HG02885 (cell line): ENCODE results near the gene POC1A.
"Not testable (repeated sequence)": the region's sequence is repeated elsewhere in the genome, so short reads cannot be mapped to it uniquely, and the experiment has no call there.

ENCODE experiments used
- ATAC-seq: cut with Tn5 transposase; IDR thresholded peaks from one replicate; pipeline ENCODE4 v1.9.1; 2021; ENCODE audit warnings: mild to moderate bottlenecking; ENCODE audit not compliant: unreplicated experiment, poor library complexity

Gene POC1A

DNA sequence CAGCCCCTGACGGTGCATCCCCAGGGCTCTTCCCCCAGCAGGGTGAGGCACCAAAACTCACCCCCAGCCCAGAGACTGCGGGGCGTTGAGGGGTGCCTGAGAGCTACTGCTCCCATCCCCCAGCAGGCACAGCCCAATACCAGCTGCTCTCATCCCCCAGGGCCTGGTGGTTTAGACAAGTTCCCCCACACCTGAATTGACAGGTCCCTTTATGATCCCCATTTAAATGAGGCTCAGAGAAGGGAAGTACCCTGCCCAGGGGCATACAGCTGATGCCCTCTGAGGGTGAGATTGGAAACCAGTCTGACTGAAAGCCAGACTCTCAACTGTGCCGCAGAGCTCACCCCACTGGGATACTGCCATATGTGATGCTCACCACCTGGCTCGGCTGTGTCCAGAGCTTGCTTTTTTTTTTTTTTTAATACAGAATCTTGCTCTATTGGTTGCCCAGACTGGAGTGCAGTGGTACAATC lies 118.0 kb downstream of the POC1A start:
- ATAC-seq = no peak

DNA sequence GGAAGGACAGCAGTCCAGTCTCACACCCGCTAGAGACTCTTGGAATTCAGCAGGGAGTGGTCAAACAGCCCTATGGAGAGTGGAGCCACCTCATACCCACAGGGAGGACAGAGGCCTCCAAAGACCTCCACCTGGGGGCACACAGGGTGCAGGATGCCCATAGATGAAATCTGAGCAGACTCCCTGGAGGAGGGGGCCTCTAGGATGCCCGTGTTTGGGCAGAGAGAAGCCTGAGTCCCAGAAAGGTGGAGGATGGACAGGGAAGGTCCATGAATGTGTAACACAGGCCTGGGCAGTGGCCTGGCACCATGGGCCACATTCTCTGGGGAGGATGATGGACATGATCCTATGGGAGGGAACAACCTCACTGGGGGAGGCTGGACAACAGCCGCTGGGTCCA lies 119.6 kb downstream of the POC1A start:
- no peak for ATAC-seq

- no peak for ATAC-seq
Observed at GRCh38 chr3:52034212-52034611, 120.0 kb downstream of the POC1A start.

GRCh38 chr3:52033748-52034147 lies 120.5 kb downstream of the POC1A start:
- ATAC-seq = not testable (repeated sequence)

- ATAC-seq = no peak
Observed at GRCh38 chr3:52032702-52033408, 121.4 kb downstream of the POC1A start.

GRCh38 chr3:52031896-52032295 lies 122.3 kb downstream of the POC1A start:
- no peak for ATAC-seq

DNA sequence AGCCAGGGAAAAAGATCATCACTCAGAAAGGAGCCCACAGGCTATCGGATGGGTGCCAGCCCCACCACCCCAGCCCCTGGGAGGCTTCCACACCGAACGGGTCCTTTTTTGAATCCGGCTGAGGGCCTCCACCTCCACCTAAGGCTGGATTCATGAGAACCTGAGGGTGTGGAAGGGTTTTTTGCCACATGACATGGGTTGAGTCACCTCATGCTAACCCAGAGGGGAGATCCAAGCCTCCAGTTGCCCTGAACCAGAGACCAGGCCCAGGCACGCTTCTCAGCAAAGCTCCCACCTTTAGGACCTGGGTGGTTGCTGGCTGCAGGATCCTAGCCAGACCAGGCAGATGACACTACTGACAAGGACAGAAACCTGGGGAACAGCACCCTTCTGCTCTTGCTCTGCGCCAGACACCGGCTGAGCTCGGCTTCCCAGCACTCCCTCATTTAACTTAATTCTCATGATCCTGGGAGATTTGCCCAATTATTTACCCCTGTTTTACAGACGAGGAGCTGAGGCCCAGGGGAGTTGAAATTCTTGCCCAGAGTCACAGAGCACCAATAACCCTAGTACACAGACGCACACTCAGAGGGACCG lies 123.4 kb downstream of the POC1A start:
- no peak for ATAC-seq

GRCh38 chr3:52029535-52029934 lies 124.7 kb downstream of the POC1A start:
- ATAC-seq = no peak

GRCh38 chr3:52029053-52029452 lies 125.2 kb downstream of the POC1A start:
- ATAC-seq = no peak

DNA sequence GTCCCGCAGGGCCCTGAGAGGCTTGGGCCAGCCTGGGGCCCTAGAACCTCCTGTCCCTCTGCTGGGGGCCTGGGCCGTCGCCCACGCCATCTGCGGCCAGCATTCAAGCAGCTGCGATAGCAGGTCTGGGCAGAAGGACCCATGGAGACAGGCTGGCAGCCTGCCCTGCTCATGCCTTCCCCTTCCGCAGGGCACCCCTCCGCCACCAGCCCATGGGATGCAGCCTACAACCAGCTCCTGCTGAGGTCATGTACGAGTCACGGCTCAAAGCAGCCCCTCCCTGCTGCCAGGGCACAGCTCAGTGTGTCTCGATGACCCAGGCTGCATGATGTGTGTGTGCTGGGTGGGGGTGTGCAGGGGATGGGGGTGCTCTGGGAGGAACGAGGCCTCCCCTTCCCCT lies 125.7 kb downstream of the POC1A start:
- ATAC-seq = no peak

GRCh38 chr3:52026041-52026440 lies 128.2 kb downstream of the POC1A start:
- no peak for ATAC-seq

DNA sequence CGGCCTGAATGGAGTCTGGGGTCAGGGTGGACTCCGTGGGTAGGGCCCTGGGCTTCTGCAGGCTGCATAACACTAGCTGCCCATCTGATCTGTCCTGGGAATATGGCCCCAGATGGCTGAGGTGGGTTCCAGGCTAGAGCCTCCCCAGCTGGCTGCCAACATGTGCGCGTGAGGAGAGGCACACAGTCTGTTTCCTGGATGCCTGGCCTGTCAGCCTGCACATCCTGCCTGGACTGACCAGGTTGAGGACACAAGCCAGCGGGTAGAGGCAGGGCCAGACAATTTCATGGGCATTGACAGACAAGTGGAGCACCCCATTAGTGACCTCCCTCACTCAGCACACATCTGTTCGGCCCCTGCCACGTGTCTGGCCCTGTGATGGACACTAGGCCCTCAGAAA lies 128.8 kb downstream of the POC1A start:
- no peak for ATAC-seq
